Measurements from ENCODE around the gene BANP.

Gene BANP

DNA sequence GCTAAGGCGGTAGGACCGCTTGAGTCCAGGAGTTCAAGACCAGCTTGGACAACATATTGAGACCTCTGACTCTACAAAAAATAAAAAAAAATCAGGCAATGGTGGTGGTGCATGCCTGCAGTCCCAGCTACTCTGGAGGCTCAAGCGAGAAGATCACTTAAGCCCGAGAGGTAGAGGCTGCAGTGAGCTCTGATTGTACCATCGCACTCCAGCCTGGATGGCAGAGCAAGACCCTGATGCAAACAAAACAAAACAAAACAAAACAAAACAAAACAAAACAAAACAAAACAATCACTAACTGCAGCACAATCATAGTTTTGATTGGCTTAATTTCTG lies 2.5 kb upstream of the BANP start:
- no peak for TF ChIP-seq ZBTB1 (tag by site-specific recombination; IDR thresholded peaks at IDR 0.05)
- TF ChIP-seq ZFP37 (tag by site-specific recombination; IDR thresholded peaks at IDR 0.05): no peak
- TF ChIP-seq ZNF830 (tag by site-specific recombination; IDR thresholded peaks at IDR 0.05; ENCODE audit: low read depth): no peak
- TF ChIP-seq PRDM6 (tag by site-specific recombination; IDR thresholded peaks at IDR 0.05): no peak
- TF ChIP-seq ZNF76 (tag by site-specific recombination; IDR thresholded peaks at IDR 0.05; ENCODE audit: borderline replicate concordance, low read depth): no peak
- no peak for TF ChIP-seq ZNF501 (tag by site-specific recombination; IDR thresholded peaks at IDR 0.05)
- TF ChIP-seq, protein P1, sequence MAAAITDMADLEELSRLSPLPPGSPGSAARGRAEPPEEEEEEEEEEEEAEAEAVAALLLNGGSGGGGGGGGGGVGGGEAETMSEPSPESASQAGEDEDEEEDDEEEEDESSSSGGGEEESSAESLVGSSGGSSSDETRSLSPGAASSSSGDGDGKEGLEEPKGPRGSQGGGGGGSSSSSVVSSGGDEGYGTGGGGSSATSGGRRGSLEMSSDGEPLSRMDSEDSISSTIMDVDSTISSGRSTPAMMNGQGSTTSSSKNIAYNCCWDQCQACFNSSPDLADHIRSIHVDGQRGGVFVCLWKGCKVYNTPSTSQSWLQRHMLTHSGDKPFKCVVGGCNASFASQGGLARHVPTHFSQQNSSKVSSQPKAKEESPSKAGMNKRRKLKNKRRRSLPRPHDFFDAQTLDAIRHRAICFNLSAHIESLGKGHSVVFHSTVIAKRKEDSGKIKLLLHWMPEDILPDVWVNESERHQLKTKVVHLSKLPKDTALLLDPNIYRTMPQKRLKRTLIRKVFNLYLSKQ (tag by site-specific recombination; IDR thresholded peaks at IDR 0.05; ENCODE audit: borderline replicate concordance): no peak
- TF ChIP-seq ZNF624 (tag by site-specific recombination; IDR thresholded peaks at IDR 0.05): no peak
- TF ChIP-seq BCL11B (tag by site-specific recombination; IDR thresholded peaks at IDR 0.05; ENCODE audit: low read depth): no peak
- no peak for TF ChIP-seq ZNF239 (tag by site-specific recombination; IDR thresholded peaks at IDR 0.05)
- TF ChIP-seq ZNF133 (tag by site-specific recombination; IDR thresholded peaks at IDR 0.05): no peak
- TF ChIP-seq KLF10 (tag by site-specific recombination; IDR thresholded peaks at IDR 0.05): no peak
- no peak for TF ChIP-seq ZFHX2 (tag by site-specific recombination; conservative IDR thresholded peaks at IDR 0.05)
- no peak for TF ChIP-seq ZNF433 (tag by site-specific recombination; IDR thresholded peaks at IDR 0.05; ENCODE audit: low read depth)
- no peak for TF ChIP-seq ZNF394 (tag by site-specific recombination; IDR thresholded peaks at IDR 0.05; ENCODE audit: borderline replicate concordance)
- TF ChIP-seq ZFP41 (tag by site-specific recombination; IDR thresholded peaks at IDR 0.05; ENCODE audit: borderline replicate concordance): no peak
- Histone ChIP-seq H3K4me3 (ENCODE audit: low read depth, low read length) (no peak overlapping the region), H3K27ac (ENCODE audit: extremely low read depth, low read depth, low read length) (no peak overlapping the region), H3K9me3 (ENCODE audit: control insufficient read depth, insufficient read depth, low read depth, low read length) (no peaks in the 10 kb centered on the region), H3K4me1 (ENCODE audit: control insufficient read depth, insufficient read depth, low read length) (peaks cover 6% of the 10 kb centered on the region; the same call in 1 of the 2 replicates), H3K36me3 (ENCODE audit: control insufficient read depth in 2 of 2, insufficient read depth in 1 of 2, low read length in 2 of 2) (peaks cover 4 to 11% of the 10 kb centered on the region in 2 experiments; a peak in 2 of 3 replicates)
- POLR2A ChIA-PET: interaction anchor here (0.9 kb wide), 1 partner anchor 10 kb away, joined by 3 read pairs; no protein-coding TSS in a partner anchor
- CTCF ChIA-PET: interaction anchor here (0.6 to 1.0 kb wide), 2 partner anchors 19 to 25 kb away, joined by 3 read pairs; no protein-coding TSS in a partner anchor

DNA sequence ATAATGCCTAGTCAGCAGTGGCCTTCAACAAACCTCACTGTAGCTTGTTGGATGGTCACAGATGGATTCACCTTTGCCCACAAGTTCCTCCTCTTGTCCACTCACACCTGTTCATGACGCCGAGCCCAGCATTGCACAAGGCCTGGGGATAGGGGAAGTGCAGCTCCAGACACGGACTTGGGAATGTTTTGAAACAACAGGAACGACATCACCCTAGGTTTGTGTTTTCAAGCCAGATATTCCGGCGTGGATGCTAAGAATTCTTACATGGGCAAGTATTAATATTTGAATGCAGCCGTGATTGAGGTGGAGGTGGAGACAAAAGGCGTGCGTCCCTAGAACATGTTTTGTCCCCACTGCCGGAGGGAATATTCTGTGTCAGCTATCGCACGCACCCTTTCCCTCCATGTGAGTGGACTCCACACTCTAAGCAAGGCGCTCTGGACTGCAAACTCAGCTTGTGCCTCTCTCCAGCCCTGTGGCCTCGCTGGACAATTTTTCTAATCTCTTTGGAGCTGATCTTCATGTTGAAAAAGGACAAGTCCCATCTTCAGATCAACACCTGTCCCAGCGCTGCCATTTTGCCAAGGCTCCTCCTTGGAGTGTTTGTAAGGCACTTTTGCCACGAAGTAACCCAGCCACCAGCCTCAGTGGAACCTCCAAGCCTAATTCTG lies 2.0 kb upstream of the BANP start:
- no peak overlapping the region for H3K4me3 ChIP-seq (ENCODE audit: low read depth, low read length)
- ChIA-PET CTCF (interaction anchor here (0.6 to 1.0 kb wide), 2 partner anchors 19 to 25 kb away, joined by 3 read pairs; no protein-coding TSS in a partner anchor), POLR2A (interaction anchor here (0.9 kb wide), 1 partner anchor 10 kb away, joined by 3 read pairs; no protein-coding TSS in a partner anchor)
- H3K9me3 ChIP-seq (ENCODE audit: control insufficient read depth, insufficient read depth, low read depth, low read length): no peaks in the 10 kb centered on the region
- peaks cover 6% of the 10 kb centered on the region; the same call in 1 of the 2 replicates for H3K4me1 ChIP-seq (ENCODE audit: control insufficient read depth, insufficient read depth, low read length)
- H3K27ac ChIP-seq (ENCODE audit: extremely low read depth, low read depth, low read length): no peak overlapping the region
- H3K36me3 ChIP-seq (ENCODE audit: control insufficient read depth in 2 of 2, insufficient read depth in 1 of 2, low read length in 2 of 2): peaks cover 4 to 16% of the 10 kb centered on the region in 2 experiments; a peak in 2 of 3 replicates
- TF ChIP-seq, protein P2, sequence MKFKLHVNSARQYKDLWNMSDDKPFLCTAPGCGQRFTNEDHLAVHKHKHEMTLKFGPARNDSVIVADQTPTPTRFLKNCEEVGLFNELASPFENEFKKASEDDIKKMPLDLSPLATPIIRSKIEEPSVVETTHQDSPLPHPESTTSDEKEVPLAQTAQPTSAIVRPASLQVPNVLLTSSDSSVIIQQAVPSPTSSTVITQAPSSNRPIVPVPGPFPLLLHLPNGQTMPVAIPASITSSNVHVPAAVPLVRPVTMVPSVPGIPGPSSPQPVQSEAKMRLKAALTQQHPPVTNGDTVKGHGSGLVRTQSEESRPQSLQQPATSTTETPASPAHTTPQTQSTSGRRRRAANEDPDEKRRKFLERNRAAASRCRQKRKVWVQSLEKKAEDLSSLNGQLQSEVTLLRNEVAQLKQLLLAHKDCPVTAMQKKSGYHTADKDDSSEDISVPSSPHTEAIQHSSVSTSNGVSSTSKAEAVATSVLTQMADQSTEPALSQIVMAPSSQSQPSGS (tag by site-specific recombination; IDR thresholded peaks at IDR 0.05; ENCODE audit: low read depth): no peak
- TF ChIP-seq ZNF138 (tag by site-specific recombination; IDR thresholded peaks at IDR 0.05; ENCODE audit: borderline replicate concordance) (no peak), ZNF362 (tag by site-specific recombination; IDR thresholded peaks at IDR 0.05) (no peak), ZNF513 (tag by site-specific recombination; IDR thresholded peaks at IDR 0.05) (no peak), ZNF335 (tag by site-specific recombination; conservative IDR thresholded peaks at IDR 0.05) (no peak), GLIS1 (tag by site-specific recombination; IDR thresholded peaks at IDR 0.05) (no peak), ZNF473 (tag by site-specific recombination; IDR thresholded peaks at IDR 0.05) (no peak)
- TF ChIP-seq, protein P3, sequence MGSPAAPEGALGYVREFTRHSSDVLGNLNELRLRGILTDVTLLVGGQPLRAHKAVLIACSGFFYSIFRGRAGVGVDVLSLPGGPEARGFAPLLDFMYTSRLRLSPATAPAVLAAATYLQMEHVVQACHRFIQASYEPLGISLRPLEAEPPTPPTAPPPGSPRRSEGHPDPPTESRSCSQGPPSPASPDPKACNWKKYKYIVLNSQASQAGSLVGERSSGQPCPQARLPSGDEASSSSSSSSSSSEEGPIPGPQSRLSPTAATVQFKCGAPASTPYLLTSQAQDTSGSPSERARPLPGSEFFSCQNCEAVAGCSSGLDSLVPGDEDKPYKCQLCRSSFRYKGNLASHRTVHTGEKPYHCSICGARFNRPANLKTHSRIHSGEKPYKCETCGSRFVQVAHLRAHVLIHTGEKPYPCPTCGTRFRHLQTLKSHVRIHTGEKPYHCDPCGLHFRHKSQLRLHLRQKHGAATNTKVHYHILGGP (tag by site-specific recombination; IDR thresholded peaks at IDR 0.05): no peak
